Measurements from ENCODE around the gene LINGO1. TPM values are rescaled to one million over a fixed set of nuclear protein-coding genes. Genes with fewer than 3 reads are reported as not detected.
A peak's percentile ranks its signal among the peaks of the same experiment; 100 is the strongest.

The LINGO1 gene, protein sequence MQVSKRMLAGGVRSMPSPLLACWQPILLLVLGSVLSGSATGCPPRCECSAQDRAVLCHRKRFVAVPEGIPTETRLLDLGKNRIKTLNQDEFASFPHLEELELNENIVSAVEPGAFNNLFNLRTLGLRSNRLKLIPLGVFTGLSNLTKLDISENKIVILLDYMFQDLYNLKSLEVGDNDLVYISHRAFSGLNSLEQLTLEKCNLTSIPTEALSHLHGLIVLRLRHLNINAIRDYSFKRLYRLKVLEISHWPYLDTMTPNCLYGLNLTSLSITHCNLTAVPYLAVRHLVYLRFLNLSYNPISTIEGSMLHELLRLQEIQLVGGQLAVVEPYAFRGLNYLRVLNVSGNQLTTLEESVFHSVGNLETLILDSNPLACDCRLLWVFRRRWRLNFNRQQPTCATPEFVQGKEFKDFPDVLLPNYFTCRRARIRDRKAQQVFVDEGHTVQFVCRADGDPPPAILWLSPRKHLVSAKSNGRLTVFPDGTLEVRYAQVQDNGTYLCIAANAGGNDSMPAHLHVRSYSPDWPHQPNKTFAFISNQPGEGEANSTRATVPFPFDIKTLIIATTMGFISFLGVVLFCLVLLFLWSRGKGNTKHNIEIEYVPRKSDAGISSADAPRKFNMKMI
- total RNA-seq = 5.1 to 12.2 TPM (median 12.0 TPM) in 3 replicates
- long read RNA-seq, transcript LINGO1-201 (2 exons, 3,055 nt) = major isoform, 25 of 31 reads
- long read RNA-seq, partial matches to known transcripts = 0 of 31 reads
- long read RNA-seq, other reads (novel, unspliced or antisense) = 5 of 31 reads

- H3K4me1 Mint-ChIP-seq (ENCODE audit: low read depth) = peaks cover 16% of the 10 kb centered on the region
- no peaks in the 10 kb centered on the region for H3K36me3 Mint-ChIP-seq (ENCODE audit: low read depth)
- DNase-seq (ENCODE audit: low spot score) = no peak
- H3K4me3 Mint-ChIP-seq (ENCODE audit: unreplicated experiment) = peak within 1 kb of the TSS; percentile 69
- peaks cover 23% of the 10 kb centered on the region for H3K27me3 Mint-ChIP-seq (ENCODE audit: low read depth)
- H3K27ac Mint-ChIP-seq (ENCODE audit: unreplicated experiment) = no peak within 1 kb of the TSS
- H3K9me3 Mint-ChIP-seq (ENCODE audit: low read depth) = peaks cover 3% of the 10 kb centered on the region
- TF ChIP-seq, protein P1, sequence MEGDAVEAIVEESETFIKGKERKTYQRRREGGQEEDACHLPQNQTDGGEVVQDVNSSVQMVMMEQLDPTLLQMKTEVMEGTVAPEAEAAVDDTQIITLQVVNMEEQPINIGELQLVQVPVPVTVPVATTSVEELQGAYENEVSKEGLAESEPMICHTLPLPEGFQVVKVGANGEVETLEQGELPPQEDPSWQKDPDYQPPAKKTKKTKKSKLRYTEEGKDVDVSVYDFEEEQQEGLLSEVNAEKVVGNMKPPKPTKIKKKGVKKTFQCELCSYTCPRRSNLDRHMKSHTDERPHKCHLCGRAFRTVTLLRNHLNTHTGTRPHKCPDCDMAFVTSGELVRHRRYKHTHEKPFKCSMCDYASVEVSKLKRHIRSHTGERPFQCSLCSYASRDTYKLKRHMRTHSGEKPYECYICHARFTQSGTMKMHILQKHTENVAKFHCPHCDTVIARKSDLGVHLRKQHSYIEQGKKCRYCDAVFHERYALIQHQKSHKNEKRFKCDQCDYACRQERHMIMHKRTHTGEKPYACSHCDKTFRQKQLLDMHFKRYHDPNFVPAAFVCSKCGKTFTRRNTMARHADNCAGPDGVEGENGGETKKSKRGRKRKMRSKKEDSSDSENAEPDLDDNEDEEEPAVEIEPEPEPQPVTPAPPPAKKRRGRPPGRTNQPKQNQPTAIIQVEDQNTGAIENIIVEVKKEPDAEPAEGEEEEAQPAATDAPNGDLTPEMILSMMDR (IDR thresholded peaks at IDR 0.05) = no peak
Measured at GRCh38 chr15:77632534-77633133, at the start of gene LINGO1. Gene LINGO1 (minus strand): TSS chr15:77632912. CDS start chr15:77632315, 597 bp downstream.

DNA sequence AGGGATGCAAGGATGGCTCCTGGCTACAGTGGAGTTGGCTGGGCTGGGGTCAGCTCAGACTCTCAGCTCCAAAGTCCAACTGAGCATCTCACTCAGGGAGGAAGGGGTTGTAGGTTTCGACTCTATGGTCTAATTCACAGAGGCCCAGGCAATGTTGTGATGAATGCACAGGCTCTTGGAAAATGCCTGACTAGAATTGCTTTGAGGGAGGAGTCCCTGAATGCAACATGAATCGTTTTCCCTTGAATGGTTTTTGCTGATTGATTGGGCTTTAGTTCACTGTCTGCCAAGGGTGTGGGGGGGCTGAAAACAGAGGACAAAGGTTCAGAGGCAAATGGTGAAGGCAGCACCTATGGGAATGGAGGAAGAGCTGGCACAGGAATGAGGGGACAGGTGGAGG, 48.6 kb upstream of the LINGO1 start:
- DNase-seq (ENCODE audit: low spot score) = no peak
- Mint-ChIP-seq H3K9me3 (ENCODE audit: low read depth) (peaks cover 6% of the 10 kb centered on the region), H3K27me3 (ENCODE audit: low read depth) (peaks cover 49% of the 10 kb centered on the region), H3K4me3 (ENCODE audit: unreplicated experiment) (no peak overlapping the region), H3K4me1 (ENCODE audit: low read depth) (no peaks in the 10 kb centered on the region), H3K36me3 (ENCODE audit: low read depth) (peaks cover 6% of the 10 kb centered on the region), H3K27ac (ENCODE audit: unreplicated experiment) (no peak overlapping the region)
- TF ChIP-seq, protein P1 (IDR thresholded peaks at IDR 0.05) = no peak

- Mint-ChIP-seq H3K36me3 (ENCODE audit: low read depth) (peaks cover 3% of the 10 kb centered on the region), H3K27me3 (ENCODE audit: low read depth) (peaks cover 35% of the 10 kb centered on the region), H3K27ac (ENCODE audit: unreplicated experiment) (no peak overlapping the region), H3K9me3 (ENCODE audit: low read depth) (no peaks in the 10 kb centered on the region), H3K4me3 (ENCODE audit: unreplicated experiment) (no peak overlapping the region), H3K4me1 (ENCODE audit: low read depth) (no peaks in the 10 kb centered on the region)
- TF ChIP-seq, protein P1 (IDR thresholded peaks at IDR 0.05) = no peak
- DNase-seq (ENCODE audit: low spot score) = no peak
Measured at GRCh38 chr15:77676569-77677375, 44.1 kb upstream of the LINGO1 start.

DNA sequence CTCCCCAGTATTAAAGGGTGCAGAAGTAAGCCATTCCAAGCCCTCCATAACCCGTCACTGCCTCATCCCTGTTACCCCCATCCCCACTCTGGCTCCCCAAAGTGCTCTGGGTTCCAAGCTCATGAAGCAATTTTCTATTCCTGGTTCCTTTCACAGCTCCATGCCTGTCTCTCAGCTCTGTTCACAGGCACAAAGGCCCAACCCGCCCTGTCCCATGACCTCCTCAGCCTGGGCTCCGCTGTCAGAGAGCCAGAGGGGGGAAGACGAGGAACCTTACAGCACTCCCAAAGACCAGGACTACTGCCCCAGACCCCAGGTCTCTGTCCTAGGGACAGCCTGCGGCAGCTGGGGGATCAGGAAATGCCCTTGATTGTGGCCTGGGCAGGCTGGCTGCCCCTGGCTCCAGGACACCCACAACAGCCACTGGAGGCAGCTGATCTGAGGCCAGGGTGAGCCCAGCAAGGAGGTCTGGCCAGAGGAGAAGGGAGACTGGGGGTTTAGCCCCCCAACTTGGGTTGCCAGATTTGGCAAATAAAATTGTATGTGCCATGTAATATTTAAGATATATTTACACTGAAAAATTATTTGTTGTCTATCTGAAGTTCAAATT, 43.2 kb upstream of the LINGO1 start:
- no peaks in the 10 kb centered on the region for H3K4me1 Mint-ChIP-seq (ENCODE audit: low read depth)
- peaks cover 31% of the 10 kb centered on the region for H3K27me3 Mint-ChIP-seq (ENCODE audit: low read depth)

More for the DNA sequence above, 43.2 kb upstream of the LINGO1 start:
- no peak for DNase-seq (ENCODE audit: low spot score)
- no peaks in the 10 kb centered on the region for H3K36me3 Mint-ChIP-seq (ENCODE audit: low read depth)
- no peaks in the 10 kb centered on the region for H3K9me3 Mint-ChIP-seq (ENCODE audit: low read depth)
- H3K4me3 Mint-ChIP-seq (ENCODE audit: unreplicated experiment) = no peak overlapping the region
- no peak overlapping the region for H3K27ac Mint-ChIP-seq (ENCODE audit: unreplicated experiment)
- TF ChIP-seq, protein P1 (IDR thresholded peaks at IDR 0.05) = no peak
